Omental fat pad (tissue), 4 donors: ENCODE results near the gene ADK. TPM values are rescaled to one million over a fixed set of nuclear protein-coding genes. Genes with fewer than 3 reads are reported as not detected.

Experiments
- ATAC-seq: fragments of 150-250 bp; one replicate; pipeline ENCODE4 v1.9.1; 2016; ENCODE audit warnings: mild to moderate bottlenecking, moderate library complexity; ENCODE audit not compliant: low FRiP score
- DNase-seq: peaks from one replicate; pipeline ENCODE4 v3.0.0-alpha.2; 2019; ENCODE audit warnings: low spot score
- CTCF ChIP-seq, 3 donors: fragments of 450-650 bp; IDR thresholded peaks; one replicate each; pipeline ENCODE4 v1.5.1; 2016 to 2017; ENCODE audit warnings: antibody characterized with exemption in 3 of 3, mild to moderate bottlenecking in 3 of 3, moderate library complexity in 2 of 3
- total RNA-seq, 4 donors: library from RNA; depleted of rRNA; stranded (reverse); fragments of >200 nt; gene quantifications; one replicate each; pipeline ENCODE4 v1.1.0, GENCODE V29; 2016

The ADK gene
- total RNA-seq, 4 donors from 2014 or later = 19.4 to 23.3 (median 22.0) TPM

- no peak for ATAC-seq
- no peak for TF ChIP-seq CTCF (IDR thresholded peaks at IDR 0.05)
- no peak for DNase-seq
Measured at GRCh38 chr10:74642901-74643595, 492.0 kb downstream of the ADK start.

GRCh38 chr10:74643596-74643975 is 492.6 kb downstream of the ADK start:
- ATAC-seq = no peak
- no peak for DNase-seq
- no peak for TF ChIP-seq CTCF (IDR thresholded peaks at IDR 0.05)

- no peak for ATAC-seq
- no peak for TF ChIP-seq CTCF (IDR thresholded peaks at IDR 0.05)
- DNase-seq = no peak
Measured at GRCh38 chr10:74644738-74645137, 493.7 kb downstream of the ADK start.

- no peak for ATAC-seq
- DNase-seq = no peak
- no peak for TF ChIP-seq CTCF (IDR thresholded peaks at IDR 0.05)
Measured at GRCh38 chr10:74645692-74646091, 494.7 kb downstream of the ADK start.

GRCh38 chr10:74650613-74651012 is 499.6 kb downstream of the ADK start:
- no peak for DNase-seq

GRCh38 chr10:74651565-74651964 is 500.5 kb downstream of the ADK start:
- no peak for TF ChIP-seq CTCF (IDR thresholded peaks at IDR 0.05)
- no peak for ATAC-seq
- DNase-seq = no peak

More at GRCh38 chr10:74650613-74651012, 499.6 kb downstream of the ADK start:
- ATAC-seq = no peak
- no peak for TF ChIP-seq CTCF (IDR thresholded peaks at IDR 0.05)

- DNase-seq (no peak), ATAC-seq (no peak)
- TF ChIP-seq CTCF (IDR thresholded peaks at IDR 0.05) = no peak
Measured at GRCh38 chr10:74652664-74653063, 501.6 kb downstream of the ADK start.
